Fibroblast of lung (primary cell): Measurements from ENCODE around the gene TBPL1. TPM values are rescaled to one million over a fixed set of nuclear protein-coding genes. Genes with fewer than 3 reads are reported as not detected.

Experiments used
- DNase-seq, 2 donors: peaks; one replicate each; pipeline versions ENCODE4 v3.0.0 to v3.0.0-alpha.2; 2010; ENCODE audit warnings: low read depth in 2 of 2
- H2AFZ ChIP-seq: 2 replicates; pipeline ENCODE4 v1.5.1; 2012; ENCODE audit warnings: low read length, control low read depth, inconsistent platforms
- H3K27ac ChIP-seq: 2 replicates; pipeline ENCODE4 v1.5.1; 2011; ENCODE audit warnings: low read length, control low read depth; ENCODE audit not compliant: insufficient read depth
- H3K27me3 ChIP-seq: 2 replicates; pipeline ENCODE4 v1.5.1; 2011; ENCODE audit warnings: mild to moderate bottlenecking, low read length; ENCODE audit not compliant: control insufficient read depth, insufficient read depth
- H3K36me3 ChIP-seq: 2 replicates; pipeline ENCODE4 v1.5.1; 2011; ENCODE audit warnings: low read length; ENCODE audit not compliant: control insufficient read depth, insufficient read depth
- H3K4me1 ChIP-seq: 2 replicates; pipeline ENCODE4 v1.5.1; 2011; ENCODE audit warnings: low read length; ENCODE audit not compliant: control insufficient read depth, insufficient read depth; ENCODE audit errors: extremely low read depth
- H3K4me2 ChIP-seq: 2 replicates; pipeline ENCODE4 v1.5.1; 2011; ENCODE audit warnings: low read length, control low read depth; ENCODE audit not compliant: insufficient read depth; ENCODE audit errors: extremely low read depth
- H3K4me3 ChIP-seq, 4 experiments: fragments of 200-600 bp in 1 of 4; sonication (generic) in 1 of 4; replicated peaks in 1 of 4; 2 replicates each; pipeline ENCODE4 v1.5.1; 2011 to 2016; ENCODE audit warnings: low read length in 4 of 4, low read depth in 3 of 4, mild to moderate bottlenecking in 3 of 4, control low read depth in 2 of 4, inconsistent platforms in 1 of 4, mixed read lengths in 1 of 4; ENCODE audit not compliant: insufficient read depth in 1 of 4; ENCODE audit errors: control extremely low read depth in 1 of 4
- H3K79me2 ChIP-seq: 2 replicates; pipeline ENCODE4 v1.5.1; 2012; ENCODE audit warnings: mild to moderate bottlenecking, low read length, inconsistent platforms; ENCODE audit not compliant: control insufficient read depth, insufficient read depth
- H3K9ac ChIP-seq: 2 replicates; pipeline ENCODE4 v1.5.1; 2011; ENCODE audit warnings: mild to moderate bottlenecking, low read length, control low read depth; ENCODE audit not compliant: insufficient read depth
- H3K9me3 ChIP-seq: 2 replicates; pipeline ENCODE4 v1.5.1; 2012; ENCODE audit warnings: low read depth, low read length; ENCODE audit not compliant: control insufficient read depth, insufficient read depth
- H4K20me1 ChIP-seq: 2 replicates; pipeline ENCODE4 v1.5.1; 2011; ENCODE audit warnings: low read length; ENCODE audit not compliant: control insufficient read depth, insufficient read depth; ENCODE audit errors: extremely low read depth
- EZH2 ChIP-seq: IDR thresholded peaks from 2 replicates; pipeline ENCODE4 v1.5.1; 2012; ENCODE audit warnings: low read length, control low read depth, mild to moderate bottlenecking; ENCODE audit errors: missing control alignments
- polyA plus RNA-seq, 2 donors: library from polyadenylated mRNA; depleted of rRNA in 1 of 2; stranded (reverse) in 1 of 2; unstranded in 1 of 2; fragments of >200 nt; gene quantifications; 2 replicates each; pipeline ENCODE4 v1.2.1, GENCODE V29; 2011 to 2012; ENCODE audit warnings: missing spikeins in 1 of 2
- total RNA-seq: library from RNA; depleted of rRNA; stranded (reverse); fragments of >200 nt; gene quantifications from 2 replicates; pipeline ENCODE4 v1.2.1, GENCODE V29; 2014
- TF ChIP-seq, protein P1 (sequence below), 2 donors: IDR thresholded peaks in 1 of 2; conservative IDR thresholded peaks in 1 of 2; 1 replicate in 1 of 2; 2 replicates in 1 of 2; pipeline ENCODE4 v1.5.1; 2011 to 2012; ENCODE audit warnings: low read length in 2 of 2, control low read depth in 1 of 2, inconsistent platforms in 1 of 2, low read depth in 1 of 2, mild to moderate bottlenecking in 1 of 2

The TBPL1 gene
- total and polyA plus RNA-seq, 2 donors (not counting 1 experiment from before 2014, with no cell fraction given): 18.8 to 47.8 TPM

DNA sequence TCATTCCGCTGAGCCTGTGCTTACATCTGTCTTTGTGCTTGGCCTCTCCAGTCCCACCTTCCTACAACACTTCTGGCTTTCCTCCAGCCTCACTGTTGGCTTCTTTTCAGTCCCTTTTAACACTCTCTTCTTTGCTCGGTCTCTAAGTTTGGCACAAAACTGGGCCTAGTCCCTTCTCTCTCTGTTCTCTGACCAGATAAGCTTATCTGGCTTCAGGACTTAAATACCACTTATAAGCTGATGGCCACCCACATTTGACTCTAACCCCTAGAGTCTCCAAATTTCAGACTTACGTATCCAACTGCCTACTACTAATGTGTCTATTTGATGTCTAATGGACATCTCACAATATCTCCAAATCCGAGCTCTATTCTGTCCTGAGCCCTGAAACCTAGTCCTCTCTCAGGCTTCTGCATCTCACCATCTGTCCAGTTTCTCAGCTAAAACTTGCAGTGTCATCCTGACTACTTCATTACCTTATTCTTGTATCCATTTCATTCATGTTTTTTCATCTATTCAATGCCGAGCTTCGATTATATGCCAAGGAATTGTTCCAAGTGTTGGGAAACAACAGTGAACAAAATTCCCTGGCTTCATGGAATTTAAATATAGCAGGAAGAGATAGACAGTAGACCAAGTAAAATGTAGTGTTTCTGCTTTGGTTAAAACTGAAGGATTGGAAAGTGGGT, 40.1 kb downstream of the TBPL1 start:
- Histone ChIP-seq H3K4me3 (no peak overlapping the region), H3K4me1 (peaks cover 13% of the 10 kb centered on the region), H3K9ac (no peak overlapping the region), H3K36me3 (no peaks in the 10 kb centered on the region), H4K20me1 (no peaks in the 10 kb centered on the region), H3K27ac (no peak overlapping the region), H3K9me3 (no peaks in the 10 kb centered on the region), H3K4me2 (no peak overlapping the region), H3K79me2 (no peaks in the 10 kb centered on the region), H2AFZ (no peak overlapping the region), H3K27me3 (no peaks in the 10 kb centered on the region)
- no peak for DNase-seq
- no peak for TF ChIP-seq EZH2
- TF ChIP-seq, protein P1, sequence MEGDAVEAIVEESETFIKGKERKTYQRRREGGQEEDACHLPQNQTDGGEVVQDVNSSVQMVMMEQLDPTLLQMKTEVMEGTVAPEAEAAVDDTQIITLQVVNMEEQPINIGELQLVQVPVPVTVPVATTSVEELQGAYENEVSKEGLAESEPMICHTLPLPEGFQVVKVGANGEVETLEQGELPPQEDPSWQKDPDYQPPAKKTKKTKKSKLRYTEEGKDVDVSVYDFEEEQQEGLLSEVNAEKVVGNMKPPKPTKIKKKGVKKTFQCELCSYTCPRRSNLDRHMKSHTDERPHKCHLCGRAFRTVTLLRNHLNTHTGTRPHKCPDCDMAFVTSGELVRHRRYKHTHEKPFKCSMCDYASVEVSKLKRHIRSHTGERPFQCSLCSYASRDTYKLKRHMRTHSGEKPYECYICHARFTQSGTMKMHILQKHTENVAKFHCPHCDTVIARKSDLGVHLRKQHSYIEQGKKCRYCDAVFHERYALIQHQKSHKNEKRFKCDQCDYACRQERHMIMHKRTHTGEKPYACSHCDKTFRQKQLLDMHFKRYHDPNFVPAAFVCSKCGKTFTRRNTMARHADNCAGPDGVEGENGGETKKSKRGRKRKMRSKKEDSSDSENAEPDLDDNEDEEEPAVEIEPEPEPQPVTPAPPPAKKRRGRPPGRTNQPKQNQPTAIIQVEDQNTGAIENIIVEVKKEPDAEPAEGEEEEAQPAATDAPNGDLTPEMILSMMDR (conservative IDR thresholded peaks at IDR 0.05 in 1 of 2, IDR thresholded peaks at IDR 0.05 in 1 of 2; ENCODE audit: low read depth in 1 of 2, low read length in 2 of 2): no peak

DNA sequence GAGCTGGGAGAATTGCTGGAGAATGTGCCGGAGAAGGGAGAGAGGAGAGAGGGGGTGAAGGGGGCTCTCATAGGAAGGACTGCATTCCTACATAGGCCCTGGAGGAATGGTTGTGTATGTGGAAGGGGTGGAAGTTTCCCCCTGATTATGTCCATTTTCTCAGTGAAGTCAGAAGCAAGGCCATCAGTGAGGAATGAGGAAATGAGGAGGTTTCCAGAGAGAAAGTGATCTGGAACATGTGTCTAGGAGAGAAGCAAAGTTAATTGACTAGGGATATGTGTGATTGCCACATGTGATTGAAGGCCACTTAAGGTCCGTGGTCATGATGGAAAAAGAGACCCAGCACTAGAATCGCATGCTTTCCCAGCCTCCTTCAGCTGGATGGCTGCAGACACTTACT, 42.3 kb downstream of the TBPL1 start:
- DNase-seq: no peak
- no peak overlapping the region for H3K4me3 ChIP-seq
- no peaks in the 10 kb centered on the region for H3K9me3 ChIP-seq
- no peak overlapping the region for H3K9ac ChIP-seq
- H3K27ac ChIP-seq: no peak overlapping the region
- H3K4me2 ChIP-seq: no peak overlapping the region
- no peak for TF ChIP-seq EZH2
- TF ChIP-seq, protein P1 (conservative IDR thresholded peaks at IDR 0.05 in 1 of 2, IDR thresholded peaks at IDR 0.05 in 1 of 2; ENCODE audit: low read depth in 1 of 2, low read length in 2 of 2): no peak
- no peaks in the 10 kb centered on the region for H4K20me1 ChIP-seq
- peaks cover 13% of the 10 kb centered on the region for H3K4me1 ChIP-seq
- H3K36me3 ChIP-seq: no peaks in the 10 kb centered on the region
- H2AFZ ChIP-seq: no peak overlapping the region
- no peaks in the 10 kb centered on the region for H3K79me2 ChIP-seq
- no peaks in the 10 kb centered on the region for H3K27me3 ChIP-seq

GRCh38 chr6:133995758-133996157, 42.7 kb downstream of the TBPL1 start:
- H3K9me3 ChIP-seq: no peaks in the 10 kb centered on the region
- no peak overlapping the region for H3K4me2 ChIP-seq
- H3K27me3 ChIP-seq: no peaks in the 10 kb centered on the region
- no peak overlapping the region for H2AFZ ChIP-seq
- H3K9ac ChIP-seq: no peak overlapping the region
- DNase-seq: no peak
- no peak overlapping the region for H3K27ac ChIP-seq
- no peaks in the 10 kb centered on the region for H4K20me1 ChIP-seq
- H3K4me3 ChIP-seq: no peak overlapping the region
- H3K4me1 ChIP-seq: peaks cover 13% of the 10 kb centered on the region
- TF ChIP-seq, protein P1 (conservative IDR thresholded peaks at IDR 0.05 in 1 of 2, IDR thresholded peaks at IDR 0.05 in 1 of 2; ENCODE audit: low read depth in 1 of 2, low read length in 2 of 2): no peak
- no peak for TF ChIP-seq EZH2
- no peaks in the 10 kb centered on the region for H3K36me3 ChIP-seq
- H3K79me2 ChIP-seq: no peaks in the 10 kb centered on the region
